T-helper 1 cell treated with Interleukin-12 subunit alpha and Interleukin-12 subunit beta and Interleukin-4 antibody, amounts not matched to agents 30 ng/mL and 1 ng/mL, for 36 hours (primary cell): Measurements from ENCODE around the gene STPG3. TPM values are rescaled to one million over a fixed set of nuclear protein-coding genes. Genes with fewer than 3 reads are reported as not detected.

ENCODE experiments used
- intact Hi-C: fragments of 100-400 bp; cut with micrococcal nuclease; formaldehyde crosslinking; loops from one replicate; pipeline ENCODE4 v1.15.1; 2024
- total RNA-seq: library from RNA; stranded (reverse); gene quantifications from 2 replicates; pipeline ENCODE4 v1.2.3, GENCODE V29; 2022

STPG3 gene
- 0.27 TPM in 1 of 2 replicates, not detected in the other for total RNA-seq

- intact Hi-C loops: no loop called here
Observed at GRCh38 chr9:137251194-137251461, at the start of gene STPG3. Gene STPG3, plus strand, starts transcription at chr9:137251286. Its CDS starts 1 bp downstream, at chr9:137251287.

DNA sequence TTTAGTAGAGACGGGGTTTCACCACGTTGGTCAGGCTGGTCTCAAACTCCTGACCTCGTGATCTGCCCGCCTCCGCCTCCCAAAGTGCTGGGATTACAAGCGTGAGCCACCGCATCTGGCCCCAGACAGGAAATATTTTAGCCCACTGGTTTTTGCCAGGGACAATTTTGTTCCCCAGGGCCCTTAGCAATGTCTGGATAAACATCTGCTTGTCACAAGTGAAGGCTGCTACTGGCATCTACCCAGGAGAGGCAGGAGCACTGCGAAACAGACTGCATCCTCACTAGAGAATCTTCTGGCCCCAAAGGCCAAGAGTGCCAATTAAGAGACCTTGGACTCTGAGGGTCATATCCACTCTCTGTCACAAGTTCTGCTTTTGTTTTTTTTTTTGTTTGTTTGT, 48.1 kb upstream of the STPG3 start:
- intact Hi-C loops: no loop called here

- intact Hi-C loops: loop anchor here (1.0 kb wide), 4 partner anchors 16 to 117 kb away; partner anchors contain the start of genes ANAPC2, NELFB and SSNA1
Observed at GRCh38 chr9:137204731-137205125, 46.4 kb upstream of the STPG3 start.

DNA sequence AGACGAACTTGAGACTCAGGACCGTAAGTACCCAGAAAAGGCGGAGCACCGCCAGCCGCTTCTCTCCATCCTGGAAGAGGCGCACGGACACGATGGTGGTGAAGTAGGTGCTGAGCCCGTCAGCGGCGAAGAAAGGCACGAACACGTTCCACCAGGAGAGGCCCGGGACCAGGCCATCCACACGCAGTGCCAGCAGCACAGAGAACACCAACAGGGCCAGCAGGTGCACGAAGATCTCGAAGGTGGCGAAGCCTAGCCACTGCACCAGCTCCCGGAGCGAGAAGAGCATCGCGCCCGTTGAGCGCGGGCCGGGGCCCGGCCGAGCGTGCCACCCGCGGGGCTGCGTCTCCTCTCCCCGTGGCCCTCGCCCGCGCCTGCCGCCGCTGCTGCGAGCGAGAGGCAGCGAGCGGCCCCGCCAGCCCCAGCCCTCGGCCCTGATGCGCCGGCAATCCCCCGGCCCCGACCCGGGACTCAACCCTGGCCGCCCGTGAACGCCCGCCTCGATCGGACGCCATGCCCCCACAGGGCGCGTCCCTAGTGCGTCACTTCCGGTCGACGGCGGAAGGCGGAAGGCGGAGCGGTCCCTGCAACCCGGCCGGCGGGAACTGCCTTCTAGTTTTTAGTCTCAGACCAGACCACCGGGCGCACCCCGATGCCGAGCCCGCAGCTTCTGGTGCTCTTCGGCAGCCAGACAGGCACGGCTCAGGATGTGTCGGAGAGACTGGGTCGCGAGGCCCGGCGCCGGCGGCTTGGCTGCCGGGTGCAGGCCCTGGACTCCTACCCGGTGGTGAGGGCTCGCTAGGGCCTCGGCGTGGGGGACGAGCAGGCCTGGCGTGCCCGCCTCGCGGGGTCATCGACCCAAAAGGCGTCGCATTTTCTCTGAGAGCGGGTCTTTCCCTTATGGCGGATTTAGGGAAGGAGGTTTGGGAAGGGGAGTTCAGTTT, 45.7 kb upstream of the STPG3 start, which contains the start of the genes NDOR1 and TMEM203:
NDOR1 (plus strand) TSS at position 575 of the 944 bp plus-strand sequence; CDS start at position 653, 78 bp downstream.
TMEM203 (minus strand) TSS at position 523 of the 944 bp plus-strand sequence; CDS start at position 289, 234 bp downstream.
- intact Hi-C loops: loop anchor here (1.0 kb wide), 5 partner anchors 17 to 118 kb away; partner anchors contain the start of genes ANAPC2, NELFB, SSNA1 and TUBB4B

- intact Hi-C loops: loop anchor here (1.0 kb wide), 1 partner anchor 35 kb away; the partner anchor contains the start of gene TUBB4B
Observed at GRCh38 chr9:137206602-137207001, 44.5 kb upstream of the STPG3 start.

DNA sequence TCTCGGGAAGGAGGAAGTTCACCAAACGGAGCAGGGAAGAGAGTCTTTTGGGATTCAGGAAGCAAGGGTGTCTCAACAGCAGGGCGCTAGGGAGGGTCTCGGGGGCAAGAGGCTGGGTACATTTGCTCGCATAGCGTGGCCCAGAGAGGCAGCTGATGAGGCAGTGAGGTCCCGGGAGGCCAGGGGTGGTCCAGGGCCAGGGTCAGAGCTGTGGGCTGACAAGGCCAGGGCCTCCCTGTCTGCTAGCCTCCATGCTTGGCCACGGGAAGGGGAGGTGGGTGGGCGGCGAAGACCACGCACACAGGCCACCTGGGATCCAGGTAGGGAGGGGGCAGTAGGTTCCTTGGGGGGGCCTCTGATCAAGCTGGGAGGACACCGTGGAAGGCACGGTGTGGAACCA, 39.6 kb upstream of the STPG3 start:
- intact Hi-C loops: no loop called here

- intact Hi-C loops: no loop called here
Observed at GRCh38 chr9:137212520-137212919, 38.6 kb upstream of the STPG3 start.

DNA sequence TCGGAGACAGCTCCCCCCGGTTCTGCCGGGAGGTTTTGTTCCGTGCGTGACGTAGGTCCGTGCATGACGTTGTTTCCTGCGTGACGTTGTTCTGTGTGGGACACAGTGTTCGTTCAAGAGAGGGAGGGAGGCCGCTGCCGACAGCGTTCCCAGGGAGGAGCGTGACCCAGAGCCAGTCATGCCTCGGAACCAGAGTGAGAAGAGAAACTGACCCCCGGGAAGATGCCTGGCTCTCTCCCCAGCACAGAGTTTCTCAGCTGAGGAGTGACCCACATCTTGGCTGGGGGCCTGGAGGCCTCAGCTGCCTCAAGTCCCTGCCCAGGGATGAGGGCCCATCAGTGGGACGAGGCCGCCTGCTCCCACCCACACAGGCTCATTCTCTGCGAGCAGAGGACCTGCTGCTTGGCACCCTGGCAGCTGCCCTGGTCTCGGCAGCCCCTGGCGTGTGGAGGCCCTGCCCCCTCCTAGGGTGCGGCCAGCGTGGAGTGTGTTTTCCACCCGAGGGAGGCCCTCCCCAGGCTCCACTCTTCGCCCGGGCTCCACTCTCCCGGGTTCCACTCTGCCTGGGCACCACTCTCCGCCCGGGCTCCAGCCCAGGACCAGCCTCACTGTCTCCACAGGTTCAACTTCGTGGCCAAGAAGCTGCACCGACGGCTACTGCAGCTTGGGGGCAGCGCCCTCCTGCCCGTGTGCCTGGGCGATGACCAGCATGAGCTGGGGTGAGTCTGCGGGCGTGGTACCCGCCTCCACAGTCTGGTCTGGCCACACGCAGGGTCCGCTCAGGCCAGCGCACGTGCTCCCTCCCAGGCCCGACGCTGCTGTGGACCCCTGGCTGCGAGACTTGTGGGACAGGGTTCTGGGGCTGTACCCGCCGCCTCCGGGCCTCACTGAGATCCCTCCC, 37.7 kb upstream of the STPG3 start:
- intact Hi-C loops: no loop called here

DNA sequence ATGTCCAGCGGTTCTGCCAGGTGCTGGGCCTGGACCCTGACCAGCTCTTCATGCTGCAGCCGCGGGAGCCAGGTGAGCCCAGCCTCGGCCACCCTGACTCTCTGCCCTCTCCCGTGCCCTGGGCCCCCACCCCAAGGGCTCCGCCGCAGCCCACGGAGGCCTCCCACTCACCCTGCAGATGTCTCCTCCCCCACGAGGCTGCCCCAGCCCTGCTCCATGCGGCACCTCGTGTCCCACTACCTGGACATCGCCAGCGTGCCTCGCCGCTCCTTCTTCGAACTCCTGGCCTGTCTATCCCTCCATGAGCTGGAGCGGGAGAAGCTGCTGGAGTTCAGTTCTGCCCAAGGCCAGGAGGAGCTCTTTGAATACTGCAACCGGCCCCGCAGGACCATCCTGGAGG, 36.5 kb upstream of the STPG3 start:
- intact Hi-C loops: no loop called here

DNA sequence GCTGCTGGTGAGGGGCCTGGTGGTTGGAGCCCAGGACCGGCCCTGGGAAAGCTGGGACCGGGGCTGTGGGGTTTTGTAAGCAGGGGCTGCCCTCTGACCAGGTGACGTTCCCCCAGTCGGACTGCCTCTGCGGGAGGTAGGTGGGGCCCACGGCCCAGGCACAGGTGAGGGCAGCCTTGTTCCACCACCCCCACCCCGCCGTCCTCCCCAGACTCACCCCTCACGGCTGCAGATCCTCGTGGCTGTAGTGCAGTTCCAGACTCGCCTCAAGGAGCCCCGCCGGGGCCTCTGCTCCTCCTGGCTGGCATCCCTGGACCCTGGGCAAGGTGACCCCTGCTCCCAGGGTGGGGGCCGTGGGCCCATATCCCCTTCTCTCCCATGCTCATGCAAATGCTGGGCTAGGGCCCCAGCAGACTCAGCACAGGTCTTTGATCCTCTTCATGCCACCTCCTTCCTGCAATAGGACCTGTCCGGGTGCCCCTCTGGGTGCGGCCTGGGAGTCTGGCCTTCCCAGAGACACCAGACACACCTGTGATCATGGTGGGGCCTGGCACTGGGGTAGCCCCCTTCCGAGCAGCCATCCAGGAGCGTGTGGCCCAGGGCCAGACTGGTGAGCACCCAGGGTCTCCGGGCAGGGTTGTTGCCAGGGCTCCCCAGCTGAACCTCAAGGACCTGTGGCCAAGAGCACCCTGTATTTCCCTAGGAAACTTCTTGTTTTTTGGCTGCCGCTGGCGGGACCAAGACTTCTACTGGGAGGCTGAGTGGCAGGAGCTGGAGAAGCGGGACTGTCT, 35.7 kb upstream of the STPG3 start:
- intact Hi-C loops: no loop called here

GRCh38 chr9:137216188-137216965, 34.7 kb upstream of the STPG3 start:
- intact Hi-C loops: no loop called here

- intact Hi-C loops: no loop called here
Observed at GRCh38 chr9:137217276-137218211, 33.5 kb upstream of the STPG3 start.

GRCh38 chr9:137218212-137218753, 32.8 kb upstream of the STPG3 start:
- intact Hi-C loops: no loop called here

GRCh38 chr9:137218754-137219271, 32.3 kb upstream of the STPG3 start:
- intact Hi-C loops: no loop called here

- intact Hi-C loops: loop anchor here (10.0 kb wide), 2 partner anchors 335 to 675 kb away; partner anchors contain the start of genes NOTCH1 and TRAF2
Observed at GRCh38 chr9:137219757-137220316, 31.2 kb upstream of the STPG3 start.

DNA sequence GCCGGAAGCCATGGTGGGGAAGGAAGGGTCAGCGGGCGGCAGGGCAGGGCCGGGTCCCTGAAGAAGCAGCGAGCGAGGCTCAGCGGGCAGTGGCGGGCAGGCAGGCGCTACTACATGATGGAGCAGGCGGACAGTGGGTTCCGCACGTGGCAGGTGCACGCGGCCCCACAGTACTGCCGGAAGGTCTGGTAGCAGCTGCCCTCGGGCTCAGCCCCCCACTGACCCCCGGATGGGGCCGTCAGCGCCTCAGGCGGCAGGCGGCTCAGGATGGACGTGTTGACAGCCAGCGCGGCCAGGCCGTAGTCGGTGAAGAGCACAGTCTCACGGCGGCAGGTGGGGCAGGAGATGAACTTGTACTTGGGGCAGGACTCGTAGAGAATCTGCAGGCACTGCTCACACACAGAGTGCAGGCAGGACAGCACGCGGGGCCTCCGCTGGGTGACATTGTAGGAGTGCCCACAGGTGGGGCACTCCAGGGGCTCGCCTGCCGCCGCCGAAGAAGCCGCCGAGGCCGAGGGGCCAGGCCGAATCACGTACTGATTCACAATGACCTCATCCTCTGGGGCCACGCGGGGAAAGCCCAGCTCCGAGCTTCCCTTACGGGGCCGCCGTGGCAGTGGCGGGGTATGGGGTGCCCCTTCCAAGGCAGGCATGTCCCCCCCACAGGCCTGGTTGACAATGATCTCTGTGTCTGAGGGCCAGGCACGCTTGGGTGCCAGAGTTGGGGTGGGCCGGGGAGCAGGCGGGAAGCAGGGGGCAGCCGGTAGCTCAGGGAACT, 30.6 kb upstream of the STPG3 start:
- intact Hi-C loops: loop anchor here (10.0 kb wide), 2 partner anchors 336 to 676 kb away; partner anchors contain the start of genes NOTCH1 and TRAF2

DNA sequence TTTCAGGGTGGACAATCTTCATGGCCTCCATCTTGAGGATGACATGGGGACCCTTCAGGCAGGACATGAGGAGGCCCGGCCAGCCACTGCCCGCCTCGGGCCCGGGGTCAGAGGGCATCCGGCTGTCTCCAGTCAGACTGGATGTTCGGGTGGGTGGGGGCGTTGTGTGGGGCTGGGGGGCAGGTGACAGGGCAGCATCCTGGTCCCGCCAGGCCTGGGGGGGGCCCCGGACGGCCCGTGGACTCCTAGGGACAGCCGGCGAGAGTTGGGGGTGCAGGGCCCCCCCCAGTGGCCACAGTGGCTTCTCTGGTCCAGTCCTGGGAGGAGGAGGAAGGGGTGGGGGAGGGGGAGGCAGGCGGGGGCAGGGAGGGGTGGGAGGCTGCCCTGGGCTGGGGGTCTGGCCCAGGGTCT, 30.0 kb upstream of the STPG3 start:
- intact Hi-C loops: loop anchor here (10.0 kb wide), 2 partner anchors 336 to 676 kb away; partner anchors contain the start of genes NOTCH1 and TRAF2
